ENCODE results near the gene DLK1.

Gene DLK1

DNA sequence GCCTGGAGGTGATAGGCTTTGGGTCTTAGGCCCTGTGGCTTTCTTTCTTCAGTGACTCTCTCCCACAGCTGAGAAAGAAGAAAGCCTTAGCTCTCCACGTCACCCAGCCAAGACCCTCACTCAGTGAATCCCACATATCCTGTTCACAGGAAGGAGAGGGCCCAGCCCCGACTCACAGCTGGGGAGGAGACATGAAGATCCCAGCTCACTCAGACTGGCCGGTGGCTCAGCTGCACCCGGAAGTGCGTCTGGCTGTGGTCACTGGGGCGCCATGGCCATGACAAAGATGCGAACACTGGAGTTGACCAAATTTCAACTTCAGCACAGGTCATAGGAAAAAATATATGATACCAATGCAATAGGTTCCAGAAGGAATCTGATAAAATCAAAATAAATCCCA, 14.2 kb downstream of the DLK1 start:
- no peak for DNase-seq (ENCODE audit: low read depth in 2 of 2)
- no peak for TF ChIP-seq CTCF (IDR thresholded peaks at IDR 0.05; ENCODE audit: low read depth, low read length)

DNA sequence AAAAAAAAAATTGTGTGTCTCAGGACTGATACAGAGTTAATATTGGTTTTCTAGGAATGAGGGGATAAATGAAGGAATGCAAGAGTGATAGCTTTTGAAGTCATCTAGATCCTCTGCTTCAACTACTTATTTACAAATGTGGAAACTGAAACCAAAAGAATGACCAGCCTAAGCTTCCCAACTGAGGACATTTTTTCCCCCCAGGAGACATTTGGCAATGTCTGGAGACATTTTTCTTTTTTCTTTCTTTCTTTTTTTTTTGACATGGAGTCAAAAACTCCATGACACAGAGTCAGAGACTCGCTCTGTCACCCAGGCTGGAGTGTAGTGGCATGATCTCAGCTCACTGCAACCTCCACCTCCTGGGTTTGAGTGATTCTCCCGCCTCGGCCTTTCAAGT, 15.3 kb downstream of the DLK1 start:
- no peak overlapping the region for H3K4me3 ChIP-seq (replicated peaks in 1 of 2; ENCODE audit: low read depth in 2 of 2, low read length in 2 of 2)
- no peak for TF ChIP-seq CTCF (IDR thresholded peaks at IDR 0.05; ENCODE audit: low read depth, low read length)
- DNase-seq (ENCODE audit: low read depth in 2 of 2) = no peak

More for the DNA sequence above, 14.2 kb downstream of the DLK1 start:
- H3K4me3 ChIP-seq (replicated peaks in 1 of 2; ENCODE audit: low read depth in 2 of 2, low read length in 2 of 2) = no peak overlapping the region

DNA sequence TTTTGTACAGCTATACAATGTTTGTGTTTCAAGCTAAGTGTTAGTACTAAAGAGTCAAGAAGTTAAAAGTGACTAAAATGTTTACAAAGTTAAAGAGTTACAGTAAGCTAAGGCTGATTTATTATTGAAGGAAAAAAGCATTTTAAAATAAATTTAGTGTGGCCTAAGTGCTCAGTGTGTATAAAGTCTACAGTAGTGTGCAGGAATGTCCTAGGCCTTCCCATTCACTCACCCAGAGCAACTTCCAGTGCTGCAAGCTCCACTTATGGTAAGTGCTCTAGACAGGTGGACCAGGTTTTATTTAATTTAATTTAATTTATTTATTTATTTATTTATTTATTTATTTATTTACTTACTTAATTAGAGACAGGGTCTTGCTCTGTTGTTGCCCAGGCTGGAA, 19.6 kb downstream of the DLK1 start:
- no peak for DNase-seq (ENCODE audit: low read depth in 2 of 2)
- no peak for TF ChIP-seq CTCF (IDR thresholded peaks at IDR 0.05; ENCODE audit: low read depth, low read length)
- no peak overlapping the region for H3K4me3 ChIP-seq (replicated peaks in 1 of 2; ENCODE audit: low read depth in 2 of 2, low read length in 2 of 2)

- TF ChIP-seq CTCF (IDR thresholded peaks at IDR 0.05; ENCODE audit: low read depth, low read length) = no peak
- DNase-seq (ENCODE audit: low read depth in 2 of 2) = peak; percentile 85 to 87
- H3K4me3 ChIP-seq (replicated peaks in 1 of 2; ENCODE audit: low read depth in 2 of 2, low read length in 2 of 2) = no peak overlapping the region
Observed at GRCh38 chr14:100747021-100747586, 20.4 kb downstream of the DLK1 start.

- no peak overlapping the region for H3K4me3 ChIP-seq (replicated peaks in 1 of 2; ENCODE audit: low read depth in 2 of 2, low read length in 2 of 2)
- TF ChIP-seq CTCF (IDR thresholded peaks at IDR 0.05; ENCODE audit: low read depth, low read length) = no peak
- DNase-seq (ENCODE audit: low read depth in 2 of 2) = no peak
Observed at GRCh38 chr14:100747736-100748135, 21.0 kb downstream of the DLK1 start.

- no peak for TF ChIP-seq CTCF (IDR thresholded peaks at IDR 0.05; ENCODE audit: low read depth, low read length)
- no peak overlapping the region for H3K4me3 ChIP-seq (replicated peaks in 1 of 2; ENCODE audit: low read depth in 2 of 2, low read length in 2 of 2)
- no peak for DNase-seq (ENCODE audit: low read depth in 2 of 2)
Observed at GRCh38 chr14:100748403-100748802, 21.7 kb downstream of the DLK1 start.

GRCh38 chr14:100748944-100749343, 22.3 kb downstream of the DLK1 start:
- H3K4me3 ChIP-seq (replicated peaks in 1 of 2; ENCODE audit: low read depth in 2 of 2, low read length in 2 of 2) = no peak overlapping the region
- DNase-seq (ENCODE audit: low read depth in 2 of 2) = no peak
- TF ChIP-seq CTCF (IDR thresholded peaks at IDR 0.05; ENCODE audit: low read depth, low read length) = no peak

All from cardiac fibroblast (primary cell).